GM23248 (cell line): ENCODE measurements around the gene P2RY8. TPM values are rescaled to one million over a fixed set of nuclear protein-coding genes. Genes with fewer than 3 reads are reported as not detected.
"Not testable (repeated sequence)": the region's sequence is repeated elsewhere in the genome, so short reads cannot be mapped to it uniquely, and the experiment has no call there.

Experiments used
- DNase-seq: peaks from one replicate; pipeline ENCODE4 v3.0.0-alpha.2; 2015
- H2AFZ ChIP-seq: fragments of 200-600 bp; sonication (generic); 2 replicates; pipeline ENCODE4 v1.6.1; 2016; ENCODE audit warnings: antibody characterized with exemption
- H3F3A ChIP-seq: fragments of 200-600 bp; sonication (generic); 2 replicates; pipeline ENCODE4 v1.6.1; 2016; ENCODE audit warnings: mild to moderate bottlenecking, antibody characterized with exemption, mixed run types; ENCODE audit not compliant: insufficient read depth
- H3K27ac ChIP-seq: fragments of 200-600 bp; sonication (generic); 2 replicates; pipeline ENCODE4 v1.5.1; 2016; ENCODE audit warnings: mild to moderate bottlenecking
- H3K27me3 ChIP-seq: fragments of 200-600 bp; sonication (generic); replicated peaks from 2 replicates; pipeline ENCODE4 v1.6.1; 2016; ENCODE audit warnings: mild to moderate bottlenecking; ENCODE audit not compliant: insufficient read depth
- H3K36me3 ChIP-seq: fragments of 200-600 bp; sonication (generic); 2 replicates; pipeline ENCODE4 v1.6.1; 2016; ENCODE audit warnings: low read depth, mild to moderate bottlenecking
- H3K4me1 ChIP-seq: fragments of 200-600 bp; sonication (generic); 2 replicates; pipeline ENCODE4 v1.6.1; 2016; ENCODE audit warnings: mild to moderate bottlenecking; ENCODE audit not compliant: insufficient read depth
- H3K4me2 ChIP-seq: fragments of 200-600 bp; sonication (generic); one replicate; pipeline ENCODE4 v1.6.1; 2016; ENCODE audit warnings: mild to moderate bottlenecking; ENCODE audit not compliant: unreplicated experiment
- H3K4me3 ChIP-seq: fragments of 200-600 bp; sonication (generic); 2 replicates; pipeline ENCODE4 v1.5.1; 2016; ENCODE audit warnings: mild to moderate bottlenecking
- H3K79me2 ChIP-seq: fragments of 200-600 bp; sonication (generic); 2 replicates; pipeline ENCODE4 v1.6.1; 2016; ENCODE audit warnings: mild to moderate bottlenecking; ENCODE audit not compliant: insufficient read depth
- H3K9ac ChIP-seq: fragments of 200-600 bp; sonication (generic); 2 replicates; pipeline ENCODE4 v1.6.1; 2016; ENCODE audit warnings: mild to moderate bottlenecking
- H3K9me2 ChIP-seq: fragments of 200-600 bp; sonication (generic); 2 replicates; pipeline ENCODE4 v1.6.1; 2016; ENCODE audit warnings: mixed run types, mild to moderate bottlenecking, moderate library complexity; ENCODE audit not compliant: insufficient read depth
- H3K9me3 ChIP-seq: fragments of 200-600 bp; sonication (generic); one replicate; pipeline ENCODE4 v1.6.1; 2017; ENCODE audit warnings: low read depth
- H4K20me1 ChIP-seq: fragments of 200-600 bp; sonication (generic); 2 replicates; pipeline ENCODE4 v1.6.0; 2016; ENCODE audit not compliant: insufficient read depth
- EZH2 ChIP-seq: fragments of 200-600 bp; sonication (generic); IDR thresholded peaks from 2 replicates; pipeline ENCODE4 v1.6.1; 2018; ENCODE audit warnings: antibody characterized with exemption, mild to moderate bottlenecking; ENCODE audit not compliant: insufficient read depth, poor library complexity, severe bottlenecking
- EZH2phosphoT487 ChIP-seq: fragments of 200-600 bp; sonication (generic); IDR thresholded peaks from 2 replicates; pipeline ENCODE4 v1.6.1; 2018; ENCODE audit warnings: antibody characterized with exemption, moderate library complexity, mild to moderate bottlenecking, low read depth; ENCODE audit not compliant: insufficient read depth
- WGBS, 2 experiments: methylation state at CpG; one replicate each; pipeline ENCODE4 v1.1.6; 2015 to 2017; ENCODE audit warnings: low lambda C conversion rate in 2 of 2, low coverage in 1 of 2; ENCODE audit errors: missing lambda C conversion rate in 2 of 2; 5-methylcytosine and 5-hydroxymethylcytosine counted together
- in situ Hi-C: fragments of 300-500 bp; cut with MboI; formaldehyde crosslinking; loops from 2 replicates; pipeline ENCODE4 v1.15.0; 2020
- polyA plus RNA-seq: library from polyadenylated mRNA; unstranded; fragments of >200 nt; fragmentation: Nextera tagmentation; extraction: Ambion mirVana; gene quantifications from 2 replicates; pipeline ENCODE4 v1.2.1, GENCODE V29; 2016
- total RNA-seq: library from RNA; depleted of rRNA; stranded (reverse); fragments of >200 nt; shearing (Covaris generic); gene quantifications from 2 replicates; pipeline ENCODE4 v1.2.3, GENCODE V29; 2014

The P2RY8 gene
- total and polyA plus RNA-seq, 2 experiments from 2014 or later = not detected

- H3K4me1 ChIP-seq = no peaks in the 10 kb centered on the region
- no peak for DNase-seq
- H3K9ac ChIP-seq = no peak overlapping the region
- no peaks in the 10 kb centered on the region for H3K79me2 ChIP-seq
- no peaks in the 10 kb centered on the region for H3K9me2 ChIP-seq
- H4K20me1 ChIP-seq = no peaks in the 10 kb centered on the region
- no peak overlapping the region for H3K4me2 ChIP-seq
- in situ Hi-C loops = no loop called here
- no peaks in the 10 kb centered on the region for H3F3A ChIP-seq
- no peaks in the 10 kb centered on the region for H3K9me3 ChIP-seq
- TF ChIP-seq EZH2phosphoT487 (no peak), EZH2 (no peak)
- no peak overlapping the region for H3K27ac ChIP-seq
- H3K4me3 ChIP-seq = no peak overlapping the region
- no peaks in the 10 kb centered on the region for H3K27me3 ChIP-seq
- H2AFZ ChIP-seq = no peak overlapping the region
- WGBS, 2 experiments = 72% methylated on average over 4 of the region's 4 CpGs
- no peaks in the 10 kb centered on the region for H3K36me3 ChIP-seq
Observed at GRCh38 chrX:1526565-1526964, 10.4 kb downstream of the P2RY8 start.

- WGBS, 2 experiments = 55 to 61% methylated on average over 6 of the region's 6 CpGs
- no peak overlapping the region for H2AFZ ChIP-seq
- H3K4me3 ChIP-seq = no peak overlapping the region
- DNase-seq = no peak
- no peaks in the 10 kb centered on the region for H3K9me2 ChIP-seq
- H3K27me3 ChIP-seq = no peaks in the 10 kb centered on the region
- no peak overlapping the region for H3K9ac ChIP-seq
- no peak overlapping the region for H3K4me2 ChIP-seq
- H3K9me3 ChIP-seq = no peaks in the 10 kb centered on the region
- no peak for TF ChIP-seq EZH2
- TF ChIP-seq EZH2phosphoT487 = no peak
- H3K4me1 ChIP-seq = no peaks in the 10 kb centered on the region
- no peaks in the 10 kb centered on the region for H3F3A ChIP-seq
- H3K79me2 ChIP-seq = no peaks in the 10 kb centered on the region
- in situ Hi-C loops = no loop called here
- H3K36me3 ChIP-seq = no peaks in the 10 kb centered on the region
- H3K27ac ChIP-seq = no peak overlapping the region
- H4K20me1 ChIP-seq = no peaks in the 10 kb centered on the region
Observed at GRCh38 chrX:1525583-1526355, 11.2 kb downstream of the P2RY8 start.

GRCh38 chrX:1524874-1525582 lies 12.0 kb downstream of the P2RY8 start:
- Histone ChIP-seq H3F3A (no peaks in the 10 kb centered on the region), H4K20me1 (no peaks in the 10 kb centered on the region), H3K9ac (no peak overlapping the region), H3K79me2 (no peaks in the 10 kb centered on the region), H3K4me1 (no peaks in the 10 kb centered on the region), H3K36me3 (no peaks in the 10 kb centered on the region), H3K27me3 (no peaks in the 10 kb centered on the region), H3K9me2 (no peaks in the 10 kb centered on the region), H2AFZ (no peak overlapping the region), H3K4me2 (no peak overlapping the region), H3K27ac (no peak overlapping the region), H3K9me3 (no peaks in the 10 kb centered on the region), H3K4me3 (no peak overlapping the region)
- no peak for DNase-seq
- no peak for TF ChIP-seq EZH2
- TF ChIP-seq EZH2phosphoT487 = no peak
- in situ Hi-C loops = no loop called here
- WGBS, 2 experiments = 21 to 26% methylated on average over 4 of the region's 4 CpGs

- H3K9me2 ChIP-seq, H3K4me1 ChIP-seq, H3K27me3 ChIP-seq, H3K4me3 ChIP-seq, H3K27ac ChIP-seq, in situ Hi-C loops, H3K4me2 ChIP-seq, DNase-seq, H3F3A ChIP-seq, H3K79me2 ChIP-seq, H3K36me3 ChIP-seq, H3K9me3 ChIP-seq, H3K9ac ChIP-seq, H2AFZ ChIP-seq, H4K20me1 ChIP-seq: not testable (repeated sequence)
- WGBS, 2 experiments = 45 to 49% methylated on average over 4 of the region's 4 CpGs
Observed at GRCh38 chrX:1522905-1523304, 14.1 kb downstream of the P2RY8 start.
